ENCODE measurements around the gene CRYAA.
"Not testable (repeated sequence)": the region's sequence is repeated elsewhere in the genome, so short reads cannot be mapped to it uniquely, and the experiment has no call there.

- not testable (repeated sequence) for TF ChIP-seq CTCF (IDR thresholded peaks at IDR 0.05; ENCODE audit: poor library complexity, severe bottlenecking); RAD21 (conservative IDR thresholded peaks at IDR 0.05); REST (IDR thresholded peaks at IDR 0.05; ENCODE audit: borderline replicate concordance); EP300 (conservative IDR thresholded peaks at IDR 0.05; ENCODE audit: poor library complexity, severe bottlenecking); SMC3 (conservative IDR thresholded peaks at IDR 0.05; ENCODE audit: poor library complexity); POLR2AphosphoS5 (IDR thresholded peaks at IDR 0.05); EZH2 (IDR thresholded peaks at IDR 0.05; ENCODE audit: borderline replicate concordance, insufficient read depth, low read length, poor library complexity, severe bottlenecking); TAF1 (IDR thresholded peaks at IDR 0.05; ENCODE audit: low read depth)
These were observed 6.2 kb downstream of the CRYAA start for GRCh38 chr21:43174998-43175397.

Data from neural cell (in vitro differentiated cells).